Stimulated activated CD8-positive, alpha-beta memory T cell treated with anti-CD3 and anti-CD28 coated beads, Interleukin-12 subunit alpha, Interleukin-12 subunit beta, amount 100 ng/mL, for 4 hours (primary cell): ENCODE results near the gene HOXA1.

Source experiments
- DNase-seq: peaks from one replicate; pipeline ENCODE4 v3.0.0-alpha.2; 2020; ENCODE audit warnings: low read depth

HOXA1 gene

GRCh38 chr7:27105301-27106031 is 9.7 kb upstream of the HOXA1 start:
- DNase-seq, result no peak

GRCh38 chr7:27104341-27105058 is 8.7 kb upstream of the HOXA1 start:
- no peak for DNase-seq

GRCh38 chr7:27103489-27104226 is 7.9 kb upstream of the HOXA1 start:
- no peak for DNase-seq

- DNase-seq, result no peak
Observed at GRCh38 chr7:27102581-27103442, 7.0 kb upstream of the HOXA1 start, which contains the start of gene HOXA2. Gene HOXA2 (minus strand): TSS chr7:27102683. CDS start chr7:27102500, 183 bp downstream.

- no peak for DNase-seq
Observed at GRCh38 chr7:27101957-27102580, 6.3 kb upstream of the HOXA1 start.

- DNase-seq, result no peak
Observed at GRCh38 chr7:27101171-27101956, 5.6 kb upstream of the HOXA1 start.

- no peak for DNase-seq
Observed at GRCh38 chr7:27100694-27101170, 4.9 kb upstream of the HOXA1 start.

- no peak for DNase-seq
Observed at GRCh38 chr7:27099453-27100370, 3.9 kb upstream of the HOXA1 start.

- no peak for DNase-seq
Observed at GRCh38 chr7:27098578-27099451, 3.0 kb upstream of the HOXA1 start.

GRCh38 chr7:27097686-27098577 is 2.1 kb upstream of the HOXA1 start:
- DNase-seq, result no peak

GRCh38 chr7:27096768-27097514 is 1.1 kb upstream of the HOXA1 start:
- DNase-seq, result no peak

GRCh38 chr7:27095050-27095896 is 527 bp downstream of the HOXA1 start:
- no peak for DNase-seq

GRCh38 chr7:27094304-27095049 is 1.3 kb downstream of the HOXA1 start:
- DNase-seq, result no peak

- no peak for DNase-seq
Observed at GRCh38 chr7:27093184-27093895, 2.5 kb downstream of the HOXA1 start.
